Fibroblast of lung (primary cell): ENCODE data around the gene STOML2.

ENCODE experiments used
- CTCF ChIP-seq, 2 donors: IDR thresholded peaks in 1 of 2; conservative IDR thresholded peaks in 1 of 2; 1 replicate in 1 of 2; 2 replicates in 1 of 2; pipeline ENCODE4 v1.5.1; 2011 to 2012; ENCODE audit warnings: low read length in 2 of 2, control low read depth in 1 of 2, inconsistent platforms in 1 of 2, low read depth in 1 of 2, mild to moderate bottlenecking in 1 of 2
- EZH2 ChIP-seq: IDR thresholded peaks from 2 replicates; pipeline ENCODE4 v1.5.1; 2012; ENCODE audit warnings: low read length, control low read depth, mild to moderate bottlenecking; ENCODE audit errors: missing control alignments

GRCh38 chr9:35074141-35074540 is 28.8 kb downstream of the STOML2 start:
- TF ChIP-seq EZH2 (no peak), CTCF (conservative IDR thresholded peaks at IDR 0.05 in 1 of 2, IDR thresholded peaks at IDR 0.05 in 1 of 2; ENCODE audit: low read depth in 1 of 2, low read length in 2 of 2) (no peak)
